ENCODE measurements around the gene METAP1.
"Not testable (repeated sequence)": the region's sequence is repeated elsewhere in the genome, so short reads cannot be mapped to it uniquely, and the experiment has no call there.

The METAP1 gene

DNA sequence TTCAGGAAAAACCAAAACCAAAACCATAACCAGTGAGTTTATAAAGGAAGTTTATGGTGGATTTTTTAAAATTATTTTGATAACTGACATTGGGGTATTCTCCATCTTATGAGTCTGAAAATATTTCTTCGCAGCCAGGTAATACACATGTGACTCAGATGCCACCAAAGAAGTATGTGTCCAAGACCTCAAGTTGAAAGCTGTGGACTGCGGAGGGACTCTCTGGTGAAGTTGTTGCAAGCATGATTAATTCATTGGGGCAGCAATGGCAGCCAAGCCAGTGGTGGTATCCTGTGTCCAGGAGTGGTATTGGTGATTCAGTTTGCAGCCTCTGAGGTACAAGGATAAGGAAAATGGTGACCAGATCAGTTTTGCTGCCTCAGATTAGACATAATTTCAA lies 107.1 kb downstream of the METAP1 start:
- DNase-seq, result no peak

DNA sequence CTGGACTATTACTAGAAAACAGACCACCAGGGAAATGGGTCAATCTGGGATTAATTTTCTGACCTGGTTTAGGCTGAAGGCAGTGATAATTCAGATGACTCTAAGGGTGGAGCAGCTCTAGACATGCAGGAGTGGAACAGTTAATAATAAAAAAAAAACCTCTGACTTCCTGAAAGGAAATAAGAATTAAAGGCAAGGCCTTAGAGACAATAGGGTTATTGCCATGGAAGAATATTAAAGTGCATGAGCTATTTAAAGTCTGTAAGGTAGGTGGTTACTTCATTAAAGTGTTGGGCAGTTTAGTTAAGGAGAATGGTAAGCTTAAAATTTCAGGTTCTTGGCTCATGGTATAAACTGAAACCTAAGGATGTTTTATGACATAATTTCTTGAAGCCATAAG lies 107.6 kb downstream of the METAP1 start:
- DNase-seq, result no peak

DNA sequence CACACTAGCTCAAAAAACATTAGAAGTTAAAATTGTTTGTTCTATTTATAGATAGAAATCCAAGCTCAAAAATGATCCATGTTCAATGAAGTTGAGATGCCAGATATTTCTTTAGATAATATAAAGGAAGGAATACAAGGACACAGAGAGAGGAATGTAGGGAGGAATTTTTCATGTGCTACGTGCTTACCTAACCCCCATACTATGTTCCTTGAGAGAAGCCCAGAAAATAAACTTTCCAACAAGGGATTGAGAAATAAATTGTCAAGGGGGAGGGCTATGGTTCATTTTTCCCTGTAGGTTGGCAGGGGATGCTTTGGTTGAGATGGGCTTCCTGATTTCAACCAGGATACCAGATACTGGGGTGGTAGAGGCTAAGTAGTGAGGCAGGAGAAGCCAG lies 108.6 kb downstream of the METAP1 start:
- DNase-seq, result no peak

DNA sequence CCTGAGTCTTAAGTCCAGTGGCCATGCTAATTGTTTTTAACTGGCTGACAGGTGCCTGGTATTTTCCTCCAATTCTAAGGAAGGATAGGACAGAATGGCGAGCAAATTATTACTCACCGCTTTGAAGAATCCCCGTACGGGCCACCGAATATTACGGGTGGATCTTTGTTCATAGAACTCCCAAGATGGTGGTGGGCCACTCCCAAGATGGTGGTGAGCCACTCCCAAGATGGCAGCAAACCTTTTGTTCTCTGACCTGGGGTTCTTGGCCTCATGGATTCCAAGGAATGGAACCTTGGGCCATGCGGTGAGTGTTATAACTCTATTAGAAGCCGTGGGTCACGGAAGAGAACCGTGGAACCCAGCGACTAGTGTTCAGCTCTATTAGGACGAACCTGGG lies 113.8 kb downstream of the METAP1 start:
- DNase-seq, result not testable (repeated sequence)
